Panc1 (cell line): Measurements from ENCODE around the gene NOTUM. TPM values are rescaled to one million over a fixed set of nuclear protein-coding genes. Genes with fewer than 3 reads are reported as not detected.

ENCODE experiments used
- ATAC-seq: fragments of 200-7000 bp; cut with Tn5 transposase; 2 replicates; pipeline ENCODE4 v1.9.1; 2020; ENCODE audit warnings: mild to moderate bottlenecking, moderate library complexity
- BruUV-seq: library from RNA; stranded (reverse); fragments of 400-500 nt; replicated peaks from 2 replicates; lab custom pipeline; 2021; lab: Mats Ljungman, UMichigan
- CTCF ChIA-PET: fragments of 300-600 bp; sonication (Branson Sonifier 250); formaldehyde crosslinking; loops from one replicate; lab custom pipeline; 2022; ENCODE audit warnings: antibody characterized with exemption; lab: Charles Lee
- POLR2A ChIA-PET: fragments of 300-600 bp; sonication (Branson Sonifier 250); formaldehyde crosslinking; loops from one replicate; lab custom pipeline; 2022; ENCODE audit warnings: antibody characterized with exemption; lab: Charles Lee
- DNase-seq: peaks from one replicate; pipeline ENCODE4 v3.0.0-alpha.2; 2010; ENCODE audit warnings: low read depth, low spot score
- H3K27ac ChIP-seq: 2 replicates; pipeline ENCODE4 v1.5.1; 2011; ENCODE audit warnings: mild to moderate bottlenecking, low read length, inconsistent platforms
- H3K27me3 ChIP-seq: fragments of 200-500 bp; sonication (Bioruptor generic); 2 replicates; pipeline ENCODE4 v1.6.0; 2014; ENCODE audit warnings: low read length, inconsistent platforms; ENCODE audit not compliant: control insufficient read depth, insufficient read depth
- H3K36me3 ChIP-seq: fragments of 200-500 bp; sonication (Bioruptor generic); 2 replicates; pipeline ENCODE4 v1.5.1; 2014; ENCODE audit warnings: inconsistent platforms, mild to moderate bottlenecking, low read length, moderate library complexity; ENCODE audit not compliant: control insufficient read depth, insufficient read depth
- H3K4me1 ChIP-seq: 2 replicates; pipeline ENCODE4 v1.5.1; 2011; ENCODE audit warnings: inconsistent platforms, mild to moderate bottlenecking, low read length, moderate library complexity; ENCODE audit not compliant: control insufficient read depth, insufficient read depth
- H3K4me3 ChIP-seq, 2 experiments: 2 replicates each; pipeline ENCODE4 v1.5.1; 2011 to 2012; ENCODE audit warnings: low read depth in 2 of 2, low read length in 2 of 2, mild to moderate bottlenecking in 2 of 2, inconsistent platforms in 1 of 2, moderate library complexity in 1 of 2
- H3K9me3 ChIP-seq: fragments of 200-500 bp; sonication (Bioruptor generic); 2 replicates; pipeline ENCODE4 v1.5.1; 2014; ENCODE audit warnings: low read depth, mild to moderate bottlenecking, inconsistent platforms, low read length, moderate library complexity; ENCODE audit not compliant: control insufficient read depth, insufficient read depth
- CTCF ChIP-seq: fragments of 450-650 bp; IDR thresholded peaks from 2 replicates; pipeline ENCODE4 v1.5.1; 2017; ENCODE audit warnings: mild to moderate bottlenecking
- POLR2AphosphoS5 ChIP-seq: IDR thresholded peaks from 2 replicates; pipeline ENCODE4 v1.6.1; 2012; ENCODE audit warnings: mild to moderate bottlenecking, low read depth, low read length, moderate library complexity
- REST ChIP-seq, 2 experiments: IDR thresholded peaks; 2 replicates each; pipeline ENCODE4 v1.6.1; 2011 to 2012; ENCODE audit warnings: low read depth in 2 of 2, control low read depth in 1 of 2, low read length in 1 of 2, mild to moderate bottlenecking in 1 of 2, moderate library complexity in 1 of 2; ENCODE audit not compliant: insufficient read depth in 1 of 2
- SIN3A ChIP-seq: IDR thresholded peaks from 2 replicates; pipeline ENCODE4 v1.6.1; 2012; ENCODE audit warnings: low read depth, mild to moderate bottlenecking, low read length, moderate library complexity, borderline replicate concordance; ENCODE audit not compliant: insufficient read depth
- TCF7L2 ChIP-seq: IDR thresholded peaks from 2 replicates; pipeline ENCODE4 v1.6.1; 2011; ENCODE audit warnings: mild to moderate bottlenecking, low read depth, low read length, inconsistent platforms
- in situ Hi-C: cut with HindIII; loops from 2 replicates; pipeline ENCODE4 v1.10.0; 2016; ENCODE audit warnings: low sequenced_read_pairs, low pct_unique_long_range_greater_than_20kb
- intact Hi-C: fragments of 100-400 bp; cut with micrococcal nuclease; formaldehyde crosslinking; loops from one replicate; pipeline ENCODE4 v1.10.0; 2022; ENCODE audit not compliant: unreplicated experiment
- total RNA-seq: library from RNA; stranded (reverse); gene quantifications from one replicate; pipeline ENCODE4 v1.2.1, GENCODE V29; 2021; ENCODE audit not compliant: unreplicated experiment

The NOTUM gene
- total RNA-seq, 1 experiment from 2014 or later: 2.0 TPM

- Histone ChIP-seq H3K27ac (no peak overlapping the region), H3K27me3 (no peaks in the 10 kb centered on the region), H3K9me3 (no peaks in the 10 kb centered on the region), H3K4me3 (no peak overlapping the region), H3K36me3 (no peaks in the 10 kb centered on the region), H3K4me1 (peaks cover 17% of the 10 kb centered on the region)
- CTCF ChIA-PET: no interaction called here
- POLR2A ChIA-PET: no interaction called here
- DNase-seq (no peak), ATAC-seq (no peak)
- BruUV-seq: no TSS peak
- TF ChIP-seq POLR2AphosphoS5 (no peak), REST (IDR thresholded peaks at IDR 0.05; ENCODE audit: insufficient read depth in 1 of 2, low read depth in 2 of 2, low read length in 1 of 2) (no peak), TCF7L2 (no peak), SIN3A (no peak), CTCF (no peak)
- intact Hi-C loops: no loop called here
- in situ Hi-C loops: no loop called here
Measured at GRCh38 chr17:81905424-81905875, 55.5 kb downstream of the NOTUM start.

- TSS peak; percentile 41 for BruUV-seq
- POLR2A ChIA-PET: no interaction called here
- in situ Hi-C loops (no loop called here), intact Hi-C loops (no loop called here)
- CTCF ChIA-PET: no interaction called here
- Histone ChIP-seq H3K9me3 (no peaks in the 10 kb centered on the region), H3K36me3 (no peaks in the 10 kb centered on the region), H3K27ac (no peak overlapping the region), H3K4me3 (no peak overlapping the region), H3K4me1 (peaks cover 12% of the 10 kb centered on the region), H3K27me3 (no peaks in the 10 kb centered on the region)
- DNase-seq: no peak
- TF ChIP-seq CTCF (no peak), POLR2AphosphoS5 (no peak), REST (IDR thresholded peaks at IDR 0.05; ENCODE audit: insufficient read depth in 1 of 2, low read depth in 2 of 2, low read length in 1 of 2) (no peak), TCF7L2 (no peak), SIN3A (no peak)
- ATAC-seq: no peak
Measured at GRCh38 chr17:81904600-81905423, 56.2 kb downstream of the NOTUM start.
